HG02571 (cell line): ENCODE data around the gene AK2.
"Not testable (repeated sequence)": the region's sequence is repeated elsewhere in the genome, so short reads cannot be mapped to it uniquely, and the experiment has no call there.

ENCODE experiments used
- ATAC-seq: cut with Tn5 transposase; IDR thresholded peaks from one replicate; pipeline ENCODE4 v1.9.1; 2021; ENCODE audit warnings: mild to moderate bottlenecking, moderate library complexity; ENCODE audit not compliant: unreplicated experiment

Gene AK2

GRCh38 chr1:33002006-33002405 is 34.7 kb downstream of the AK2 start:
- no peak for ATAC-seq

- no peak for ATAC-seq
Measured at GRCh38 chr1:33001282-33001681, 35.4 kb downstream of the AK2 start.

GRCh38 chr1:33000427-33001026 is 36.2 kb downstream of the AK2 start:
- ATAC-seq, result no peak

- ATAC-seq, result no peak
Measured at GRCh38 chr1:32998997-32999396, 37.7 kb downstream of the AK2 start.

- ATAC-seq, result no peak
Measured at GRCh38 chr1:32998064-32998463, 38.6 kb downstream of the AK2 start.

GRCh38 chr1:32997381-32997891 is 39.2 kb downstream of the AK2 start:
- no peak for ATAC-seq

GRCh38 chr1:32993324-32993636 is 43.4 kb downstream of the AK2 start:
- ATAC-seq, result not testable (repeated sequence)

- peak; percentile 83 for ATAC-seq
Measured at GRCh38 chr1:32992489-32993323, 44.0 kb downstream of the AK2 start.

- peak; percentile 18 for ATAC-seq
Measured at GRCh38 chr1:32991819-32992488, 44.7 kb downstream of the AK2 start.

- no peak for ATAC-seq
Measured at GRCh38 chr1:32991386-32991785, 45.3 kb downstream of the AK2 start.

- no peak for ATAC-seq
Measured at GRCh38 chr1:32990887-32991286, 45.8 kb downstream of the AK2 start.

GRCh38 chr1:32989160-32990050 is 47.3 kb downstream of the AK2 start:
- ATAC-seq, result no peak

- no peak for ATAC-seq
Measured at GRCh38 chr1:32988665-32989064, 48.0 kb downstream of the AK2 start.

GRCh38 chr1:32985226-32985625 is 51.5 kb downstream of the AK2 start:
- ATAC-seq, result no peak

GRCh38 chr1:32984455-32985171 is 52.1 kb downstream of the AK2 start:
- no peak for ATAC-seq

GRCh38 chr1:32984090-32984454 is 52.6 kb downstream of the AK2 start:
- no peak for ATAC-seq

GRCh38 chr1:32983020-32983419 is 53.7 kb downstream of the AK2 start:
- no peak for ATAC-seq

- ATAC-seq, result peak; percentile 87
Measured at GRCh38 chr1:32981003-32981901, 55.4 kb downstream of the AK2 start.

GRCh38 chr1:32980080-32980479 is 56.6 kb downstream of the AK2 start:
- ATAC-seq, result no peak
